ENCODE data around the gene CYB561. TPM values are rescaled to one million over a fixed set of nuclear protein-coding genes. Genes with fewer than 3 reads are reported as not detected.

CYB561 gene
- total and polyA plus RNA-seq, 4 donors: 41.2 to 97.9 (median 45.8) TPM

- Histone ChIP-seq H3K27ac (ENCODE audit: low read depth in 1 of 2, low read length in 1 of 2) (peak overlapping the region in 1 of 2 donors; percentile 45), H3K9ac (ENCODE audit: insufficient read depth in 1 of 2, low read length in 2 of 2) (no peak overlapping the region), H3K36me3 (ENCODE audit: control insufficient read depth in 4 of 4, insufficient read depth in 4 of 4, low read length in 4 of 4) (peaks cover 3 to 26% (median 9%) of the 10 kb centered on the region in 4 donors), H3K27me3 (ENCODE audit: control insufficient read depth in 3 of 3, insufficient read depth in 3 of 3, low read length in 2 of 3) (no peaks in the 10 kb centered on the region), H3K9me3 (ENCODE audit: control insufficient read depth in 4 of 4, insufficient read depth in 3 of 4, low read length in 3 of 4) (no peaks in the 10 kb centered on the region), H3K4me1 (ENCODE audit: control insufficient read depth in 5 of 5, insufficient read depth in 5 of 5, low read length in 5 of 5) (peaks cover 0 to 63% (median 13%) of the 10 kb centered on the region in 5 donors), H3K4me3 (no peak overlapping the region)
- ATAC-seq (ENCODE audit: insufficient read depth, low FRiP score) (peak; percentile 50), DNase-seq (peak; percentile 93 to 99 (median 99))
- WGBS, 2 donors: 50 to 57% methylated on average over 4 of the region's 4 CpGs
- TF ChIP-seq CTCF (IDR thresholded peaks at IDR 0.05; ENCODE audit: control extremely low read depth, extremely low read depth): no peak
Measured at GRCh38 chr17:63399856-63400255, 46.2 kb downstream of the CYB561 start.

- Histone ChIP-seq H3K27me3 (ENCODE audit: control insufficient read depth in 3 of 3, insufficient read depth in 3 of 3, low read length in 2 of 3) (no peaks in the 10 kb centered on the region), H3K9me3 (ENCODE audit: control insufficient read depth in 4 of 4, insufficient read depth in 3 of 4, low read length in 3 of 4) (no peaks in the 10 kb centered on the region), H3K4me1 (ENCODE audit: control insufficient read depth in 5 of 5, insufficient read depth in 5 of 5, low read length in 5 of 5) (peaks cover 0 to 61% (median 13%) of the 10 kb centered on the region in 5 donors), H3K9ac (ENCODE audit: insufficient read depth in 1 of 2, low read length in 2 of 2) (peak overlapping the region in 1 of 2 donors; percentile 14), H3K36me3 (ENCODE audit: control insufficient read depth in 4 of 4, insufficient read depth in 4 of 4, low read length in 4 of 4) (peaks cover 3 to 29% (median 10%) of the 10 kb centered on the region in 4 donors), H3K27ac (ENCODE audit: low read depth in 1 of 2, low read length in 1 of 2) (no peak overlapping the region), H3K4me3 (no peak overlapping the region)
- DNase-seq (peak; percentile 38 to 85 (median 83)), ATAC-seq (ENCODE audit: insufficient read depth, low FRiP score) (no peak)
- WGBS, 2 donors: 23 to 32% methylated on average over 3 of the region's 3 CpGs
- no peak for TF ChIP-seq CTCF (IDR thresholded peaks at IDR 0.05; ENCODE audit: control extremely low read depth, extremely low read depth)
Measured at GRCh38 chr17:63399316-63399715, 46.8 kb downstream of the CYB561 start.

- no peak for ATAC-seq (ENCODE audit: insufficient read depth, low FRiP score)
- peak overlapping the region in 1 of 2 donors; percentile 38 for H3K9ac ChIP-seq (ENCODE audit: insufficient read depth in 1 of 2, low read length in 2 of 2)
- H3K27me3 ChIP-seq (ENCODE audit: control insufficient read depth in 3 of 3, insufficient read depth in 3 of 3, low read length in 2 of 3): no peaks in the 10 kb centered on the region
- H3K36me3 ChIP-seq (ENCODE audit: control insufficient read depth in 4 of 4, insufficient read depth in 4 of 4, low read length in 4 of 4): peaks cover 3 to 29% (median 12%) of the 10 kb centered on the region in 4 donors
- peak overlapping the region in 1 of 2 donors; percentile 21 for H3K27ac ChIP-seq (ENCODE audit: low read depth in 1 of 2, low read length in 1 of 2)
- H3K9me3 ChIP-seq (ENCODE audit: control insufficient read depth in 4 of 4, insufficient read depth in 3 of 4, low read length in 3 of 4): no peaks in the 10 kb centered on the region
- H3K4me3 ChIP-seq: no peak overlapping the region
- peaks cover 0 to 55% (median 13%) of the 10 kb centered on the region in 5 donors for H3K4me1 ChIP-seq (ENCODE audit: control insufficient read depth in 5 of 5, insufficient read depth in 5 of 5, low read length in 5 of 5)
- TF ChIP-seq CTCF (IDR thresholded peaks at IDR 0.05; ENCODE audit: control extremely low read depth, extremely low read depth): no peak
- WGBS, 2 donors: 58 to 63% methylated on average over 4 of the region's 4 CpGs
- DNase-seq: peak in 1 of 3 donors; percentile 20
Measured at GRCh38 chr17:63398680-63399079, 47.4 kb downstream of the CYB561 start.

Measured in lung (tissue), 12 donors.